GM13977 (cell line): ENCODE measurements around the gene RASGRF2.

Experiments used
- DNase-seq: peaks from one replicate; pipeline ENCODE4 v3.0.0; 2012; ENCODE audit warnings: low spot score
- CTCF ChIP-seq: IDR thresholded peaks from 2 replicates; pipeline ENCODE4 v1.5.1; 2012; ENCODE audit warnings: mild to moderate bottlenecking, control low read depth; ENCODE audit not compliant: insufficient read depth; ENCODE audit errors: extremely low read depth, missing control alignments
- in situ Hi-C: fragments of 300-500 bp; cut with MboI; formaldehyde crosslinking; loops from one replicate; pipeline ENCODE4 v1.12.0; 2022; ENCODE audit warnings: low sequenced_read_pairs, low pct_unique_long_range_greater_than_20kb, mixed read lengths, inconsistent platforms; ENCODE audit not compliant: unreplicated experiment

RASGRF2 gene

GRCh38 chr5:81209869-81210493 lies 249.8 kb downstream of the RASGRF2 start:
- no peak for DNase-seq
- no peak for TF ChIP-seq CTCF
- in situ Hi-C loops: no loop called here

- DNase-seq: no peak
- TF ChIP-seq CTCF: peak; percentile 37
- in situ Hi-C loops: no loop called here
Measured at GRCh38 chr5:81212211-81212751, 252.1 kb downstream of the RASGRF2 start.

GRCh38 chr5:81213070-81213469 lies 252.9 kb downstream of the RASGRF2 start:
- in situ Hi-C loops: no loop called here
- no peak for TF ChIP-seq CTCF
- DNase-seq: no peak

GRCh38 chr5:81214848-81215247 lies 254.7 kb downstream of the RASGRF2 start:
- no peak for DNase-seq
- TF ChIP-seq CTCF: no peak
- in situ Hi-C loops: no loop called here

GRCh38 chr5:81216152-81216551 lies 256.0 kb downstream of the RASGRF2 start:
- no peak for TF ChIP-seq CTCF
- in situ Hi-C loops: no loop called here

GRCh38 chr5:81219389-81219788 lies 259.2 kb downstream of the RASGRF2 start:
- DNase-seq: no peak
- in situ Hi-C loops: no loop called here
- no peak for TF ChIP-seq CTCF

More at GRCh38 chr5:81216152-81216551, 256.0 kb downstream of the RASGRF2 start:
- no peak for DNase-seq

GRCh38 chr5:81222285-81222684 lies 262.1 kb downstream of the RASGRF2 start:
- in situ Hi-C loops: no loop called here
- no peak for TF ChIP-seq CTCF
- DNase-seq: no peak
